ENCODE results near the gene ROMO1. TPM values are rescaled to one million over a fixed set of nuclear protein-coding genes. Genes with fewer than 3 reads are reported as not detected.
"Not testable (repeated sequence)": the region's sequence is repeated elsewhere in the genome, so short reads cannot be mapped to it uniquely, and the experiment has no call there.

The ROMO1 gene
- total and polyA plus RNA-seq, 5 donors = 156 to 379 (median 173) TPM

DNA sequence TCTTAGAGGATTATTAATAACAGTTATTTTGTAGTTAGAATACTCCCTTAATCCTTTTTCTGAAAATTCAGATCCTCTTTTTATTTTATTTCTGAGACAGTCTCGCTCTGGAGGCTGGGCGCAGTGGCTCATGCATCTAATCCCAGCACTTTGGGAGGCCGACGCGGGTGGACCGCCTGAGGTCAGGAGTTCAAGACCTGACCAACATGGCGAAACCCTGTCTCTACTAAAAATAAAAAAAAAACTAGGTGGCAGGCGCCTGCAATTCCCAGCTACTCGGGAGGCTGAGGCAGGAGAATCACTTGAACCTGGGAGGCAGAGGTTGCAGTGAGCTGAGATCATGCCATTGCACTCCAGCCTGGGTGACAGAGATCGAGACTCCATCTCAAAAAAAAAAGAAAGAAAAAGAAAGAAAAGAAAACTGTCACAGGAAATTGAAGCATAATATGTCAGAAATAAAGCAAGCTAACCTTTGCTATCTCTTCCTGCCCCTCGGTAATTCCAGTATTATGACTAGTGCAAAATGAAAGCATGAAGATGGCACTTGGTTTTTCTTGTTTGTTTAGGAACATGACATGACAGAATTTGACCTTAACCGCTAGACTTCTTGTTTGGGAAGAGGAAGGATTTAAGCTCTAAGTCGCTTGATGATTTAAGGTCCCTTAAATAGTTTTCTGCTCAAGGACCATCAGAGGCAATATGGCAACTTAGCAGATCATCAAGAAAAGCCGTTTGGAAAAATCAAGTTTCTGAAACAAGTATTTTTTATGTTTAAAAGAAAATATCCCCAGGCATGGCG is 44.7 kb downstream of the ROMO1 start:
- Histone ChIP-seq H3K27me3 (ENCODE audit: control insufficient read depth, insufficient read depth) (no peaks in the 10 kb centered on the region), H3K27ac (ENCODE audit: low read length) (peak overlapping the region; percentile 55), H3K4me1 (ENCODE audit: control insufficient read depth, insufficient read depth, low read length) (peaks cover 2% of the 10 kb centered on the region), H3K4me3 (ENCODE audit: low read length) (no peak overlapping the region), H3K9me3 (ENCODE audit: control insufficient read depth, low read length) (no peaks in the 10 kb centered on the region)
- WGBS = 72% methylated on average over 15 of the region's 15 CpGs
- intact Hi-C loops (cut with DNase I) = no loop called here
- ATAC-seq (no peak), DNase-seq (peak in 2 of 3 donors; percentile 30 to 67)

DNA sequence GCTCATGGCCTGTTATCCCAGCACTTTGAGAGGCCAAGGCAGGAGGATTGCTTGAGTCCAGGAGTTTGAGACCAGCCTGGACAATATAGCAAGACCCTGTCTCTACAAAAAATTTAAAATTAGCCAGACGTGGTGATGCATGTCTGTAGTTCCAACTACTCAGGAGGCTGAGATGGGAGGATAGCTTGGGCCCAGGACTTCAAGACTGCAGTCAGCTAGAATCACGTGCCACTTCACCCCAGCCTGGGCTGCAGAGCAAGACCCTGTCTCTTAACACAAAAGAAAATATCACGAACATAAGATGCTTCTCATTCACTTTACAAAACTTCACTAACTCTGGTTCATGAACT is 45.3 kb downstream of the ROMO1 start:
- intact Hi-C loops (cut with DNase I); H3K27ac ChIP-seq (ENCODE audit: low read length); H3K4me3 ChIP-seq (ENCODE audit: low read length); H3K4me1 ChIP-seq (ENCODE audit: control insufficient read depth, insufficient read depth, low read length); H3K27me3 ChIP-seq (ENCODE audit: control insufficient read depth, insufficient read depth); DNase-seq; ATAC-seq; H3K9me3 ChIP-seq (ENCODE audit: control insufficient read depth, low read length): not testable (repeated sequence)
- WGBS = 92% methylated on average over 3 of the region's 3 CpGs

Other genes with a start within 250 kb of the ROMO1 start
- gene CEP250, start 243.8 kb upstream of the ROMO1 start, total RNA-seq = 10 to 100 TPM; 12.2 to 22.0 (median 18.5) TPM
- 11.0 TPM for gene CEP250, start 243.8 kb upstream of the ROMO1 start, polyA plus RNA-seq
- gene C20orf173, start 169.8 kb upstream of the ROMO1 start, total RNA-seq = not detected
- not detected for gene C20orf173, start 169.8 kb upstream of the ROMO1 start, polyA plus RNA-seq
- 100 to 1,000 TPM; 129 to 138 (median 133) TPM for gene ERGIC3, start 157.3 kb upstream of the ROMO1 start, total RNA-seq
- 83.7 TPM for gene ERGIC3, start 157.3 kb upstream of the ROMO1 start, polyA plus RNA-seq
- 1 to 10 TPM; 3.7 to 5.0 (median 4.4) TPM for gene SPAG4, start 83.6 kb upstream of the ROMO1 start, total RNA-seq
- 6.7 TPM for gene SPAG4, start 83.6 kb upstream of the ROMO1 start, polyA plus RNA-seq
- 10 to 100 TPM; 67.5 to 82.7 (median 77.9) TPM for gene CPNE1, start 34.5 kb upstream of the ROMO1 start, total RNA-seq
- gene CPNE1, start 34.5 kb upstream of the ROMO1 start, polyA plus RNA-seq = 63.2 TPM
- gene RBM12, start 34.5 kb upstream of the ROMO1 start, total RNA-seq = 10 to 100 TPM; 46.1 to 59.1 (median 53.6) TPM
- gene RBM12, start 34.5 kb upstream of the ROMO1 start, polyA plus RNA-seq = 8.7 TPM
- 10 to 100 TPM; 29.2 to 41.7 (median 35.2) TPM for gene NFS1, start 53 bp upstream of the ROMO1 start, total RNA-seq
- gene NFS1, start 53 bp upstream of the ROMO1 start, polyA plus RNA-seq = 36.5 TPM
- gene RBM39, start 42.9 kb downstream of the ROMO1 start, total RNA-seq = 100 to 1,000 TPM; 163 to 173 (median 167) TPM
- 143 TPM for gene RBM39, start 42.9 kb downstream of the ROMO1 start, polyA plus RNA-seq
- 10 to 100 TPM; 44.6 to 56.8 (median 55.6) TPM for gene PHF20, start 72.6 kb downstream of the ROMO1 start, total RNA-seq
- gene PHF20, start 72.6 kb downstream of the ROMO1 start, polyA plus RNA-seq = 38.5 TPM